HepG2 (cell line): Measurements from ENCODE around the gene TLK2. TPM values are rescaled to one million over a fixed set of nuclear protein-coding genes. Genes with fewer than 3 reads are reported as not detected.

Source experiments
- ARNT ChIP-seq: fragments of 450-650 bp; IDR thresholded peaks from 2 replicates; pipeline ENCODE4 v1.6.1; 2017
- NFIB ChIP-seq: sonication (generic); formaldehyde crosslinking; IDR thresholded peaks from 2 replicates; pipeline ENCODE4 v1.9.0; 2021; ENCODE audit warnings: missing genetic modification reagents, mild to moderate bottlenecking, borderline replicate concordance
- RFX3 ChIP-seq: IDR thresholded peaks from 2 replicates; pipeline ENCODE4 v1.6.1; 2016; ENCODE audit warnings: missing biosample characterization, missing genetic modification reagents
- TCF12 ChIP-seq, 2 experiments: fragments of 450-650 bp in 1 of 2; sonication (generic) in 1 of 2; formaldehyde crosslinking in 1 of 2; IDR thresholded peaks; 2 replicates each; pipeline versions ENCODE4 v1.6.1 to v1.8.0; 2017 to 2022; ENCODE audit warnings: antibody characterized with exemption in 1 of 2, mild to moderate bottlenecking in 1 of 2, missing genetic modification reagents in 1 of 2, moderate library complexity in 1 of 2
- ZNF34 ChIP-seq: sonication (generic); formaldehyde crosslinking; IDR thresholded peaks from 2 replicates; pipeline ENCODE4 v1.4.0; 2020; ENCODE audit warnings: mild to moderate bottlenecking, missing genetic modification reagents, borderline replicate concordance
- ZNF496 ChIP-seq: sonication (generic); formaldehyde crosslinking; IDR thresholded peaks from 2 replicates; pipeline ENCODE4 v1.8.1; 2023; ENCODE audit warnings: mild to moderate bottlenecking, moderate library complexity, missing genetic modification reagents; ENCODE audit not compliant: insufficient replicate concordance
- ZNF570 ChIP-seq: sonication (generic); formaldehyde crosslinking; IDR thresholded peaks from 2 replicates; pipeline ENCODE4 v1.4.0; 2020; ENCODE audit warnings: mild to moderate bottlenecking, missing genetic modification reagents, borderline replicate concordance
- ZNF652 ChIP-seq: IDR thresholded peaks from 2 replicates; pipeline ENCODE4 v1.6.1; 2016; ENCODE audit warnings: low read depth, borderline replicate concordance
- polyA plus RNA-seq, 8 experiments: library from polyadenylated mRNA; depleted of rRNA in 3 of 8; stranded (reverse) in 7 of 8; unstranded in 1 of 8; fragments of >200 nt; fragmentation: Illumina TruSeq in 4 of 8; extraction: Trizol in 4 of 8; gene quantifications; 2 replicates each; pipeline versions ENCODE4 v1.2.1 to v1.2.3, GENCODE V29; 2011 to 2016; ENCODE audit warnings: low read depth in 4 of 8, missing spikeins in 1 of 8, mixed read lengths in 1 of 8; ENCODE audit not compliant: insufficient read depth in 1 of 8
- total RNA-seq, 5 experiments: library from RNA; depleted of rRNA; stranded (reverse); fragments of >200 nt; fragmentation: Illumina TruSeq; extraction: Trizol; gene quantifications; 2 replicates each; pipeline ENCODE4 v1.2.3, GENCODE V29; 2016; ENCODE audit warnings: low read depth in 1 of 5
- TF ChIP-seq, protein P1 (sequence below): sonication (generic); formaldehyde crosslinking; IDR thresholded peaks from 2 replicates; pipeline ENCODE4 v1.8.0; 2022; ENCODE audit warnings: mild to moderate bottlenecking, missing genetic modification reagents; ENCODE audit not compliant: insufficient replicate concordance
- TF ChIP-seq, protein P2 (sequence below): sonication (generic); formaldehyde crosslinking; IDR thresholded peaks from one replicate; pipeline ENCODE4 v1.5.1; 2020; ENCODE audit warnings: mild to moderate bottlenecking, missing genetic modification reagents; ENCODE audit errors: not compliant biosample characterization
- TF ChIP-seq, protein P3 (sequence below): sonication (generic); formaldehyde crosslinking; IDR thresholded peaks from 2 replicates; pipeline ENCODE4 v1.4.0; 2020; ENCODE audit warnings: missing genetic modification reagents, borderline replicate concordance
- TF ChIP-seq, protein P4 (sequence below): IDR thresholded peaks from 2 replicates; pipeline ENCODE4 v1.6.1; 2016
- TF ChIP-seq, protein P5 (sequence below): sonication (generic); formaldehyde crosslinking; IDR thresholded peaks from 2 replicates; pipeline ENCODE4 v1.5.1; 2020; ENCODE audit warnings: mild to moderate bottlenecking, moderate library complexity, missing genetic modification reagents

The TLK2 gene
- total and polyA plus RNA-seq, 2 of the 13 experiments (the other 11 are each of a cell fraction or from before 2014, with no cell fraction given), result 58.7 to 60.8 TPM

DNA sequence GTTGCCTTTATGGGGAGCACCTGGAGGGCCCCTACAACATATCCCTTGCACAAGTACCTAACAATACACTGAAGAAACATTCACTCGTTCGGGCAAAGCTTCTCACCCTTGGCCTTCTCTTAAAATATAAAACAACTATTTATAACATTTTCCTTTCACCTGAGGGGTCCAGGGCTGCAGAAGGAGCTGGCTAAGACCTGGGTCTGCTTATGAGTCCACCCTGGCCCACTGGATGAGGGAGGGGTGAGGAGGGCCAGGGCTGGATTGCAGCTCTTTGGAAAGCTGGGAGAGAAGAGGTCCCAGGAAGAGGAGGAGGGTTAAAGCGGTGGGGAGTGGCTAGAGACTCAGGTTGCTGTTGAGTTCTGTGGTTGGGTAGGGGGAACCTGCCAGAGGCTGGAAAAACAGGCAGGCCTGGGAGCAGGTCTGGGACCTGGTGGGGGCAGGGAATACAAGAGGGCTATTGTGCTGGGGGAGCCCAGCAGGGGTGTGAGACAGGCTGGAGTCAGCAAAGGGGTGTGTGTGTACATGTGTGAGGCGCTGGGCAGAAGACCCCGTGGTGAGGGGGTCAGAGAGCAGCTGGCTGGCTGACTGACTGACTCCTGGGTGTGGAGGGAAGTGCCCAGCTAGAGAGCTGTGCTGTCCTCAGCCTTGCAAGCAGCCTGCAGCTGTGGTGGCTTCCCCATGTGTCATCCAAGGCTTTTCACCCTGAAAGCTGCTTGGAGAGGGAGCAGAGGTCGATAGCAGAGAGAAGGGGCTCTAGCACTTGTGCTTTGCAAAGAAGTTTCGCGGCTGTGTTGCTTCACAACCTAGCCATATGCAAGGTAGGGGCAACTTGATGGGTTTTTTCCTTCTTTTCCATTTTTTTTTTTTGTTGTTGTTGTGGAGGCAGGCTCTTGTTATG is 138.6 kb downstream of the TLK2 start (continued):
- no peak for TF ChIP-seq ZNF570
- no peak for TF ChIP-seq ZNF652 (CRISPR knock-in tag)
- TF ChIP-seq, protein P1, sequence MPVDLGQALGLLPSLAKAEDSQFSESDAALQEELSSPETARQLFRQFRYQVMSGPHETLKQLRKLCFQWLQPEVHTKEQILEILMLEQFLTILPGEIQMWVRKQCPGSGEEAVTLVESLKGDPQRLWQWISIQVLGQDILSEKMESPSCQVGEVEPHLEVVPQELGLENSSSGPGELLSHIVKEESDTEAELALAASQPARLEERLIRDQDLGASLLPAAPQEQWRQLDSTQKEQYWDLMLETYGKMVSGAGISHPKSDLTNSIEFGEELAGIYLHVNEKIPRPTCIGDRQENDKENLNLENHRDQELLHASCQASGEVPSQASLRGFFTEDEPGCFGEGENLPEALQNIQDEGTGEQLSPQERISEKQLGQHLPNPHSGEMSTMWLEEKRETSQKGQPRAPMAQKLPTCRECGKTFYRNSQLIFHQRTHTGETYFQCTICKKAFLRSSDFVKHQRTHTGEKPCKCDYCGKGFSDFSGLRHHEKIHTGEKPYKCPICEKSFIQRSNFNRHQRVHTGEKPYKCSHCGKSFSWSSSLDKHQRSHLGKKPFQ, result no peak
- no peak for TF ChIP-seq TCF12 (IDR thresholded peaks at IDR 0.05)
- no peak for TF ChIP-seq TCF12 (CRISPR knock-in tag; IDR thresholded peaks at IDR 0.05)
- TF ChIP-seq NFIB (CRISPR knock-in tag), result no peak
- no peak for TF ChIP-seq ZNF496
- no peak for TF ChIP-seq RFX3
- TF ChIP-seq, protein P2, sequence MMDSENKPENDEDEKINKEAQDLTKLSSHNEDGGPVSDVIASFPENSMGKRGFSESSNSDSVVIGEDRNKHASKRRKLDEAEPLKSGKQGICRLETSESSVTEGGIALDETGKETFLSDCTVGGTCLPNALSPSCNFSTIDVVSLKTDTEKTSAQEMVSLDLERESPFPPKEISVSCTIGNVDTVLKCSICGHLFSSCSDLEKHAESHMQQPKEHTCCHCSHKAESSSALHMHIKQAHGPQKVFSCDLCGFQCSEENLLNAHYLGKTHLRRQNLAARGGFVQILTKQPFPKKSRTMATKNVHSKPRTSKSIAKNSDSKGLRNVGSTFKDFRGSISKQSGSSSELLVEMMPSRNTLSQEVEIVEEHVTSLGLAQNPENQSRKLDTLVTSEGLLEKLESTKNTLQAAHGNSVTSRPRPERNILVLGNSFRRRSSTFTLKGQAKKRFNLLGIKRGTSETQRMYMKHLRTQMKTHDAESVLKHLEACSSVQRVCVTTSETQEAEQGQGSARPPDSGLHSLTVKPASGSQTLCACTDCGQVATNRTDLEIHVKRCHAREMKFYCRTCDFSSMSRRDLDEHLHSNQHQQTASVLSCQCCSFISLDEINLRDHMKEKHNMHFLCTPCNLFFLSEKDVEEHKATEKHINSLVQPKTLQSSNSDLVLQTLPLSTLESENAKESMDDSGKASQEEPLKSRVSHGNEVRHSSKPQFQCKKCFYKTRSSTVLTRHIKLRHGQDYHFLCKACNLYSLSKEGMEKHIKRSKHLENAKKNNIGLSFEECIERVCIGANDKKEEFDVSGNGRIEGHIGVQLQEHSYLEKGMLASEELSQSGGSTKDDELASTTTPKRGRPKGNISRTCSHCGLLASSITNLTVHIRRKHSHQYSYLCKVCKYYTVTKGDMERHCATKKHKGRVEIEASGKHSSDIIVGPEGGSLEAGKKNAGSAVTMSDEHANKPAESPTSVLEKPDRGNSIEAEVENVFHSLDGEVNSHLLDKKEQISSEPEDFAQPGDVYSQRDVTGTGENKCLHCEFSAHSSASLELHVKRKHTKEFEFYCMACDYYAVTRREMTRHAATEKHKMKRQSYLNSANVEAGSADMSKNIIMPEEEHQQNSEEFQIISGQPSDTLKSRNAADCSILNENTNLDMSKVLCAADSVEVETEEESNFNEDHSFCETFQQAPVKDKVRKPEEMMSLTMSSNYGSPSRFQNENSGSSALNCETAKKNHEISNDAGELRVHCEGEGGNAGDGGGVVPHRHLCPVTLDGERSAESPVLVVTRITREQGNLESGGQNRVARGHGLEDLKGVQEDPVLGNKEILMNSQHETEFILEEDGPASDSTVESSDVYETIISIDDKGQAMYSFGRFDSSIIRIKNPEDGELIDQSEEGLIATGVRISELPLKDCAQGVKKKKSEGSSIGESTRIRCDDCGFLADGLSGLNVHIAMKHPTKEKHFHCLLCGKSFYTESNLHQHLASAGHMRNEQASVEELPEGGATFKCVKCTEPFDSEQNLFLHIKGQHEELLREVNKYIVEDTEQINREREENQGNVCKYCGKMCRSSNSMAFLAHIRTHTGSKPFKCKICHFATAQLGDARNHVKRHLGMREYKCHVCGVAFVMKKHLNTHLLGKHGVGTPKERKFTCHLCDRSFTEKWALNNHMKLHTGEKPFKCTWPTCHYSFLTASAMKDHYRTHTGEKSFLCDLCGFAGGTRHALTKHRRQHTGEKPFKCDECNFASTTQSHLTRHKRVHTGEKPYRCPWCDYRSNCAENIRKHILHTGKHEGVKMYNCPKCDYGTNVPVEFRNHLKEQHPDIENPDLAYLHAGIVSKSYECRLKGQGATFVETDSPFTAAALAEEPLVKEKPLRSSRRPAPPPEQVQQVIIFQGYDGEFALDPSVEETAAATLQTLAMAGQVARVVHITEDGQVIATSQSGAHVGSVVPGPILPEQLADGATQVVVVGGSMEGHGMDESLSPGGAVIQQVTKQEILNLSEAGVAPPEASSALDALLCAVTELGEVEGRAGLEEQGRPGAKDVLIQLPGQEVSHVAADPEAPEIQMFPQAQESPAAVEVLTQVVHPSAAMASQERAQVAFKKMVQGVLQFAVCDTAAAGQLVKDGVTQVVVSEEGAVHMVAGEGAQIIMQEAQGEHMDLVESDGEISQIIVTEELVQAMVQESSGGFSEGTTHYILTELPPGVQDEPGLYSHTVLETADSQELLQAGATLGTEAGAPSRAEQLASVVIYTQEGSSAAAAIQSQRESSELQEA (CRISPR knock-in tag), result peak; percentile 37
- TF ChIP-seq ZNF34 (CRISPR knock-in tag), result no peak
- TF ChIP-seq, protein P3, sequence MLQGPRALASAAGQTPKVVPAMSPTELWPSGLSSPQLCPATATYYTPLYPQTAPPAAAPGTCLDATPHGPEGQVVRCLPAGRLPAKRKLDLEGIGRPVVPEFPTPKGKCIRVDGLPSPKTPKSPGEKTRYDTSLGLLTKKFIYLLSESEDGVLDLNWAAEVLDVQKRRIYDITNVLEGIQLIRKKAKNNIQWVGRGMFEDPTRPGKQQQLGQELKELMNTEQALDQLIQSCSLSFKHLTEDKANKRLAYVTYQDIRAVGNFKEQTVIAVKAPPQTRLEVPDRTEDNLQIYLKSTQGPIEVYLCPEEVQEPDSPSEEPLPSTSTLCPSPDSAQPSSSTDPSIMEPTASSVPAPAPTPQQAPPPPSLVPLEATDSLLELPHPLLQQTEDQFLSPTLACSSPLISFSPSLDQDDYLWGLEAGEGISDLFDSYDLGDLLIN (CRISPR knock-in tag), result no peak
- TF ChIP-seq, protein P4, sequence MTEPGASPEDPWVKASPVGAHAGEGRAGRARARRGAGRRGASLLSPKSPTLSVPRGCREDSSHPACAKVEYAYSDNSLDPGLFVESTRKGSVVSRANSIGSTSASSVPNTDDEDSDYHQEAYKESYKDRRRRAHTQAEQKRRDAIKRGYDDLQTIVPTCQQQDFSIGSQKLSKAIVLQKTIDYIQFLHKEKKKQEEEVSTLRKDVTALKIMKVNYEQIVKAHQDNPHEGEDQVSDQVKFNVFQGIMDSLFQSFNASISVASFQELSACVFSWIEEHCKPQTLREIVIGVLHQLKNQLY (CRISPR knock-in tag), result 0 out of 2 replicates have a peak, but pooled peaks have one; percentile 42
- TF ChIP-seq, protein P5, sequence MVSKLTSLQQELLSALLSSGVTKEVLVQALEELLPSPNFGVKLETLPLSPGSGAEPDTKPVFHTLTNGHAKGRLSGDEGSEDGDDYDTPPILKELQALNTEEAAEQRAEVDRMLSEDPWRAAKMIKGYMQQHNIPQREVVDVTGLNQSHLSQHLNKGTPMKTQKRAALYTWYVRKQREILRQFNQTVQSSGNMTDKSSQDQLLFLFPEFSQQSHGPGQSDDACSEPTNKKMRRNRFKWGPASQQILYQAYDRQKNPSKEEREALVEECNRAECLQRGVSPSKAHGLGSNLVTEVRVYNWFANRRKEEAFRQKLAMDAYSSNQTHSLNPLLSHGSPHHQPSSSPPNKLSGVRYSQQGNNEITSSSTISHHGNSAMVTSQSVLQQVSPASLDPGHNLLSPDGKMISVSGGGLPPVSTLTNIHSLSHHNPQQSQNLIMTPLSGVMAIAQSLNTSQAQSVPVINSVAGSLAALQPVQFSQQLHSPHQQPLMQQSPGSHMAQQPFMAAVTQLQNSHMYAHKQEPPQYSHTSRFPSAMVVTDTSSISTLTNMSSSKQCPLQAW (CRISPR knock-in tag), result no peak
- no peak for TF ChIP-seq ARNT
